VCaP (cell line): ENCODE data around the gene AGAP5.
"Not testable (repeated sequence)": the region's sequence is repeated elsewhere in the genome, so short reads cannot be mapped to it uniquely, and the experiment has no call there.

Source experiments
- H3K27ac ChIP-seq: fragments of 450-650 bp; 2 replicates; pipeline ENCODE4 v1.5.1; 2017
- CTCF ChIP-seq: fragments of 450-650 bp; conservative IDR thresholded peaks from 2 replicates; pipeline ENCODE4 v1.5.1; 2017; ENCODE audit warnings: mild to moderate bottlenecking, moderate library complexity

AGAP5 gene

GRCh38 chr10:73734028-73734720 is 36.3 kb upstream of the AGAP5 start:
- H3K27ac ChIP-seq: no peak overlapping the region
- no peak for TF ChIP-seq CTCF

- no peak overlapping the region for H3K27ac ChIP-seq
- TF ChIP-seq CTCF: no peak
These were observed 35.2 kb upstream of the AGAP5 start for GRCh38 chr10:73732931-73733623.

GRCh38 chr10:73732426-73732825 is 34.5 kb upstream of the AGAP5 start:
- no peak for TF ChIP-seq CTCF
- H3K27ac ChIP-seq: no peak overlapping the region

- no peak for TF ChIP-seq CTCF
- peak overlapping the region; percentile 79; the same call in 1 of the 2 replicates for H3K27ac ChIP-seq
These were observed 33.9 kb upstream of the AGAP5 start for GRCh38 chr10:73731588-73732375.

- peak overlapping the region; percentile 79 for H3K27ac ChIP-seq
These were observed 32.4 kb upstream of the AGAP5 start for GRCh38 chr10:73730153-73730906.

GRCh38 chr10:73729781-73730152 is 31.9 kb upstream of the AGAP5 start:
- peak overlapping the region; percentile 79 for H3K27ac ChIP-seq

More at GRCh38 chr10:73730153-73730906, 32.4 kb upstream of the AGAP5 start:
- TF ChIP-seq CTCF: no peak

- H3K27ac ChIP-seq: no peak overlapping the region
- TF ChIP-seq CTCF: no peak
These were observed 25.6 kb upstream of the AGAP5 start for GRCh38 chr10:73723516-73723915.

- H3K27ac ChIP-seq: not testable (repeated sequence)
These were observed 22.7 kb upstream of the AGAP5 start for GRCh38 chr10:73720561-73720960.
